ENCODE results near the gene CDKL5.

DNA sequence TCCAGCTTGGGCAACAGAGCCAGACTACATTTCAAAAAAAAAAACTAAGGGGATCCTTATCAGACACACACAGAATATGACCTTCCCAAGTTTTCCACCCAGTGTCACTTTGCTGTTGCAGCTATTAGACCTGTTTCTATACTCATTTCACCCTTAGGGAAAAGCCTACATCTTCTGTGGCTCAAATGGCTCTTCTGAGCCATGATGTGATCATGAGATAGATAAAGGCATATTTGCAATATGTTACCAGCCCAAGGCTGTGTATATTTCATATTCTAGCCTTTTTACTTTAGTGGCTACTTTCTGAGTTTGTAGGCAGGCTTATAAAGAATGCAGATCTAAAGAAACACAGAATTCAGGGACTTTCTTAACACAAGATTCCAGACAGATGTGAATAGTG lies 227.2 kb downstream of the CDKL5 start:
- TF ChIP-seq, protein P1, sequence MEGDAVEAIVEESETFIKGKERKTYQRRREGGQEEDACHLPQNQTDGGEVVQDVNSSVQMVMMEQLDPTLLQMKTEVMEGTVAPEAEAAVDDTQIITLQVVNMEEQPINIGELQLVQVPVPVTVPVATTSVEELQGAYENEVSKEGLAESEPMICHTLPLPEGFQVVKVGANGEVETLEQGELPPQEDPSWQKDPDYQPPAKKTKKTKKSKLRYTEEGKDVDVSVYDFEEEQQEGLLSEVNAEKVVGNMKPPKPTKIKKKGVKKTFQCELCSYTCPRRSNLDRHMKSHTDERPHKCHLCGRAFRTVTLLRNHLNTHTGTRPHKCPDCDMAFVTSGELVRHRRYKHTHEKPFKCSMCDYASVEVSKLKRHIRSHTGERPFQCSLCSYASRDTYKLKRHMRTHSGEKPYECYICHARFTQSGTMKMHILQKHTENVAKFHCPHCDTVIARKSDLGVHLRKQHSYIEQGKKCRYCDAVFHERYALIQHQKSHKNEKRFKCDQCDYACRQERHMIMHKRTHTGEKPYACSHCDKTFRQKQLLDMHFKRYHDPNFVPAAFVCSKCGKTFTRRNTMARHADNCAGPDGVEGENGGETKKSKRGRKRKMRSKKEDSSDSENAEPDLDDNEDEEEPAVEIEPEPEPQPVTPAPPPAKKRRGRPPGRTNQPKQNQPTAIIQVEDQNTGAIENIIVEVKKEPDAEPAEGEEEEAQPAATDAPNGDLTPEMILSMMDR (IDR thresholded peaks at IDR 0.05), result no peak
- TF ChIP-seq EZH2 (IDR thresholded peaks at IDR 0.05; ENCODE audit: borderline replicate concordance, insufficient read depth, low read depth, low read length, poor library complexity, severe bottlenecking), result no peak

All from B cell (primary cell).